SK-N-SH (cell line): ENCODE data around the gene TDG. TPM values are rescaled to one million over a fixed set of nuclear protein-coding genes. Genes with fewer than 3 reads are reported as not detected.

Source experiments
- CTCF ChIA-PET: fragments of 300-600, 350-600 bp; formaldehyde crosslinking; extraction: SDS; loops from one replicate; lab custom pipeline; 2021; lab: Yijun Ruan, JAX
- POLR2A ChIA-PET: fragments of 350-600 bp; sonication (Branson Sonifier 250); formaldehyde crosslinking; extraction: SDS; loops from one replicate; lab custom pipeline; 2020; ENCODE audit warnings: antibody characterized with exemption, inconsistent platforms; lab: Yijun Ruan, JAX
- DNase-seq: peaks from one replicate; pipeline ENCODE4 v3.0.0; 2012
- H2AFZ ChIP-seq: fragments of 200-600 bp; sonication (generic); 2 replicates; pipeline ENCODE4 v1.8.1; 2016; ENCODE audit warnings: antibody characterized with exemption, mild to moderate bottlenecking, low read depth
- H3F3A ChIP-seq: fragments of 200-600 bp; sonication (generic); replicated peaks from 2 replicates; pipeline ENCODE3; 2016; ENCODE audit warnings: antibody characterized with exemption, mild to moderate bottlenecking; ENCODE audit not compliant: insufficient read depth
- H3K27ac ChIP-seq, 2 experiments: fragments of 200-500 bp in 1 of 2; fragments of 200-600 bp in 1 of 2; sonication (Bioruptor generic) in 1 of 2; sonication (generic), shearing (Covaris generic) in 1 of 2; 2 replicates each; pipeline versions ENCODE4 v1.5.1 to v1.6.1; 2014 to 2016; ENCODE audit warnings: low read depth in 2 of 2, inconsistent platforms in 1 of 2, low read length in 1 of 2, mild to moderate bottlenecking in 1 of 2, mixed read lengths in 1 of 2
- H3K27me3 ChIP-seq: fragments of 200-600 bp; sonication (generic), shearing (Covaris generic); 2 replicates; pipeline ENCODE4 v1.6.1; 2016; ENCODE audit warnings: mixed run types; ENCODE audit not compliant: insufficient read depth
- H3K36me3 ChIP-seq, 2 experiments: fragments of 200-500 bp in 1 of 2; fragments of 200-600 bp in 1 of 2; sonication (Bioruptor generic) in 1 of 2; sonication (generic) in 1 of 2; replicated peaks in 1 of 2; 2 replicates each; pipeline versions ENCODE3 to v1.5.1; 2014 to 2016; ENCODE audit warnings: low read length in 1 of 2, mild to moderate bottlenecking in 1 of 2; ENCODE audit not compliant: insufficient read depth in 2 of 2, control insufficient read depth in 1 of 2
- H3K4me1 ChIP-seq, 2 experiments: fragments of 200-500 bp in 1 of 2; fragments of 200-600 bp in 1 of 2; sonication (Bioruptor generic) in 1 of 2; sonication (generic), shearing (Covaris generic) in 1 of 2; 2 replicates each; pipeline versions ENCODE4 v1.5.1 to v1.6.1; 2014 to 2016; ENCODE audit warnings: low read depth in 1 of 2, low read length in 1 of 2, mixed run types in 1 of 2; ENCODE audit not compliant: insufficient read depth in 2 of 2, control insufficient read depth in 1 of 2
- H3K4me2 ChIP-seq: fragments of 200-600 bp; sonication (generic), shearing (Covaris generic); 2 replicates; pipeline ENCODE4 v1.6.1; 2017; ENCODE audit warnings: mixed run types
- H3K4me3 ChIP-seq, 2 experiments: fragments of 200-500 bp in 1 of 2; fragments of 200-600 bp in 1 of 2; sonication (Bioruptor generic) in 1 of 2; sonication (generic), shearing (Covaris generic) in 1 of 2; 2 replicates each; pipeline versions ENCODE4 v1.5.1 to v1.8.1; 2014 to 2016; ENCODE audit warnings: low read depth in 2 of 2, inconsistent platforms in 1 of 2, low read length in 1 of 2, mild to moderate bottlenecking in 1 of 2, mixed read lengths in 1 of 2, moderate library complexity in 1 of 2
- H3K79me2 ChIP-seq: fragments of 200-600 bp; sonication (generic); 2 replicates; pipeline ENCODE4 v1.8.1; 2017; ENCODE audit warnings: mild to moderate bottlenecking; ENCODE audit not compliant: insufficient read depth
- H3K9ac ChIP-seq: fragments of 200-600 bp; sonication (generic); 2 replicates; pipeline ENCODE4 v1.6.1; 2017; ENCODE audit warnings: mixed run types
- H3K9me2 ChIP-seq: fragments of 200-600 bp; sonication (generic); 2 replicates; pipeline ENCODE4 v1.6.1; 2017; ENCODE audit warnings: mixed run types
- H3K9me3 ChIP-seq: fragments of 200-600 bp; sonication (generic); 2 replicates; pipeline ENCODE4 v1.6.1; 2017; ENCODE audit warnings: mixed run types, mild to moderate bottlenecking, moderate library complexity
- H4K20me1 ChIP-seq: fragments of 200-600 bp; sonication (generic); 2 replicates; pipeline ENCODE4 v1.6.1; 2017; ENCODE audit warnings: mild to moderate bottlenecking, mixed run types; ENCODE audit not compliant: insufficient read depth
- CHD2 ChIP-seq: fragments of 150-350 bp; IDR thresholded peaks from 2 replicates; pipeline ENCODE4 v1.6.1; 2018; ENCODE audit warnings: low read length; ENCODE audit not compliant: partially characterized antibody
- ELF1 ChIP-seq: IDR thresholded peaks from 2 replicates; pipeline ENCODE4 v1.4.0; 2012
- EP300 ChIP-seq, 2 experiments: IDR thresholded peaks; 2 replicates each; pipeline versions ENCODE4 v1.4.0 to v1.6.1; 2012; ENCODE audit warnings: borderline replicate concordance in 1 of 2, low read depth in 1 of 2, low read length in 1 of 2
- FOSL2 ChIP-seq: IDR thresholded peaks from 2 replicates; pipeline ENCODE4 v1.4.0; 2012; ENCODE audit warnings: low read depth, mild to moderate bottlenecking, moderate library complexity, borderline replicate concordance
- GABPA ChIP-seq: IDR thresholded peaks from 2 replicates; pipeline ENCODE4 v1.4.0; 2012; ENCODE audit warnings: low read depth, mild to moderate bottlenecking
- IRF3 ChIP-seq: fragments of 150-350 bp; IDR thresholded peaks from 2 replicates; pipeline ENCODE4 v1.6.1; 2016; ENCODE audit warnings: mild to moderate bottlenecking, low read depth, low read length
- JUND ChIP-seq: IDR thresholded peaks from 2 replicates; pipeline ENCODE4 v1.4.0; 2012
- MEF2A ChIP-seq: IDR thresholded peaks from 2 replicates; pipeline ENCODE4 v1.4.0; 2012; ENCODE audit warnings: low read depth, borderline replicate concordance
- MXI1 ChIP-seq: IDR thresholded peaks from 2 replicates; pipeline ENCODE4 v1.6.1; 2012; ENCODE audit warnings: mild to moderate bottlenecking, low read depth, low read length, improper control_type of control experiment
- NFIC ChIP-seq: IDR thresholded peaks from 2 replicates; pipeline ENCODE4 v1.4.0; 2012; ENCODE audit warnings: borderline replicate concordance
- PBX3 ChIP-seq: IDR thresholded peaks from 2 replicates; pipeline ENCODE4; 2012
- POLR2AphosphoS5 ChIP-seq: IDR thresholded peaks from 2 replicates; pipeline ENCODE4 v1.6.1; 2012; ENCODE audit warnings: low read depth, low read length
- RCOR1 ChIP-seq: fragments of 150-350 bp; IDR thresholded peaks from 2 replicates; pipeline ENCODE4 v1.6.1; 2017; ENCODE audit warnings: antibody characterized with exemption, low read length
- SIN3A ChIP-seq: IDR thresholded peaks from 2 replicates; pipeline ENCODE4 v1.6.1; 2012; ENCODE audit warnings: low read depth, mild to moderate bottlenecking, low read length, moderate library complexity, borderline replicate concordance
- TAF1 ChIP-seq: IDR thresholded peaks from 2 replicates; pipeline ENCODE4 v1.6.1; 2012; ENCODE audit warnings: low read depth, mild to moderate bottlenecking, low read length, moderate library complexity, borderline replicate concordance
- TCF12 ChIP-seq: IDR thresholded peaks from 2 replicates; pipeline ENCODE4 v1.4.0; 2012
- WGBS: methylation state at CpG from one replicate; pipeline ENCODE4 v1.1.6; 2017; ENCODE audit warnings: low lambda C conversion rate; 5-methylcytosine and 5-hydroxymethylcytosine counted together
- polyA plus RNA-seq, 3 experiments: library from polyadenylated mRNA; depleted of rRNA; stranded (reverse); fragments of >200 nt; gene quantifications; 2 replicates each; pipeline ENCODE4 v1.2.3, GENCODE V29; 2012
- TF ChIP-seq, protein P1 (sequence below): IDR thresholded peaks from 2 replicates; pipeline ENCODE4 v1.4.0; 2012; ENCODE audit warnings: low read depth, borderline replicate concordance
- TF ChIP-seq, protein P2 (sequence below): fragments of 200-600 bp; sonication (generic); IDR thresholded peaks from 2 replicates; pipeline ENCODE4 v1.6.1; 2017; ENCODE audit warnings: antibody characterized with exemption, mild to moderate bottlenecking, moderate library complexity
- TF ChIP-seq, protein P3 (sequence below): IDR thresholded peaks from 2 replicates; pipeline ENCODE4 v1.4.0; 2012; ENCODE audit warnings: low read depth, borderline replicate concordance

TDG gene
- polyA plus RNA-seq, 1 of the 3 experiments (the other 2 are of a cell fraction), result 11.3 TPM

- TF ChIP-seq FOSL2 (no peak), MEF2A (no peak), CHD2 (no peak)
- TF ChIP-seq, protein P1, sequence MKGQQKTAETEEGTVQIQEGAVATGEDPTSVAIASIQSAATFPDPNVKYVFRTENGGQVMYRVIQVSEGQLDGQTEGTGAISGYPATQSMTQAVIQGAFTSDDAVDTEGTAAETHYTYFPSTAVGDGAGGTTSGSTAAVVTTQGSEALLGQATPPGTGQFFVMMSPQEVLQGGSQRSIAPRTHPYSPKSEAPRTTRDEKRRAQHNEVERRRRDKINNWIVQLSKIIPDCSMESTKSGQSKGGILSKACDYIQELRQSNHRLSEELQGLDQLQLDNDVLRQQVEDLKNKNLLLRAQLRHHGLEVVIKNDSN, result no peak
Observed at GRCh38 chr12:103917873-103918272, 47.8 kb upstream of the TDG start (continued).

DNA sequence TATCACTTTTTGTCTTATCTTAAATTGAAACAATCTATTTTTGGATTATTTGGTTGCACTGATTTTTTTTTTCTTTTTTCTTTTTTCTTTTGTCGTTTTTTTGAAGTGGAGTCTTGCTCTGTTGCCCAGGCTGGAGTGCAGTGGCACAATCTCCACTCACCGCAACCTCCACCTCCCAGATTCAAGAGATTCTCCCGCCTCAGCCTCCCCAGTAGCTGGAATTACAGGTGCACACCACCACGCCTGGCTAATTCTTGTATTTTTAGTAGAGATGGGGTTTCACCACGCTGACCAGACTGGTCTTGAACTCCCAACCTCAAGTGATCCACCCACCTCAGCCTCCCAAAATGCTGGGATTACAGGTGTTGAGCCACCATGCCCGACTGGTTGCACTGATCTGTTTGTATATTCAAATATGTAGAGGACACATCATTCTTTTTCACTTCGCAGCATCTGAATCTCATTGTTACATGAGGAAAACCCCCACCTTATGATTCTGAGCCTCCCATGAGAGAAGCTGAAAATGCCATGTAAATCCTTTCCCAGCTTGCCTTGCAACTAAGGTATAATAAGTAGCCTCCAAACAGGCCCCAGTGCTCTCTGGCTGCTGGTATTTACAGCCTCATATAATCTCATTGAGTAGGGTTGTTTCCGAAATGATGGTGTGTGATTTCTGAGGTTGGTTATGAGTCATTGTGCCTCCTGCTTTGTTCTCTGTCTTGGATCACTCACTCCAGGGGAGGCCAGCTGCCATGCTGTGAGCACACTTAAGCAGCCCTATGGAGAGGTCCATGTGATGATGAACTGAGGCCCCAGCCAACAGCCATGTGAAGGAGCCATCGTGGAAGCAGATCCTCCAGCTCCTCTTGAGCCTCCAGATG is 40.7 kb upstream of the TDG start:
- Histone ChIP-seq H3K4me3 (no peak overlapping the region), H3K9me2 (no peaks in the 10 kb centered on the region), H3K4me1 (peaks cover 0 to 7% of the 10 kb centered on the region in 2 experiments; a peak in 2 of 4 replicates), H4K20me1 (no peaks in the 10 kb centered on the region), H3K27me3 (no peaks in the 10 kb centered on the region), H2AFZ (peak overlapping the region; percentile 32; the same call in 1 of the 2 replicates), H3K9ac (no peak overlapping the region), H3F3A (no peaks in the 10 kb centered on the region), H3K27ac (peak overlapping the region in 1 of 2 experiments; percentile 0; a peak in 1 of 4 replicates), H3K9me3 (no peaks in the 10 kb centered on the region), H3K4me2 (no peak overlapping the region), H3K79me2 (no peaks in the 10 kb centered on the region), H3K36me3 (no peaks in the 10 kb centered on the region)
- no peak for DNase-seq
- CTCF ChIA-PET, result interaction anchor here (0.8 to 1.0 kb wide), 2 partner anchors 22 to 35 kb away, joined by 3 read pairs; no protein-coding TSS in a partner anchor
- 74% methylated on average over 9 of the region's 9 CpGs for WGBS
- POLR2A ChIA-PET, result interaction anchor here (1.4 kb wide), 1 partner anchor 41 kb away, joined by 3 read pairs; the partner anchor contains the start of gene TDG
- peak; percentile 42; the same call in 1 of the 2 replicates for TF ChIP-seq JUND
- no peak for TF ChIP-seq IRF3
- no peak for TF ChIP-seq POLR2AphosphoS5
- TF ChIP-seq, protein P1, result no peak
- no peak for TF ChIP-seq SIN3A
- no peak for TF ChIP-seq ELF1
- TF ChIP-seq GABPA, result no peak
- no peak for TF ChIP-seq CHD2
- no peak for TF ChIP-seq TAF1
- TF ChIP-seq, protein P2, sequence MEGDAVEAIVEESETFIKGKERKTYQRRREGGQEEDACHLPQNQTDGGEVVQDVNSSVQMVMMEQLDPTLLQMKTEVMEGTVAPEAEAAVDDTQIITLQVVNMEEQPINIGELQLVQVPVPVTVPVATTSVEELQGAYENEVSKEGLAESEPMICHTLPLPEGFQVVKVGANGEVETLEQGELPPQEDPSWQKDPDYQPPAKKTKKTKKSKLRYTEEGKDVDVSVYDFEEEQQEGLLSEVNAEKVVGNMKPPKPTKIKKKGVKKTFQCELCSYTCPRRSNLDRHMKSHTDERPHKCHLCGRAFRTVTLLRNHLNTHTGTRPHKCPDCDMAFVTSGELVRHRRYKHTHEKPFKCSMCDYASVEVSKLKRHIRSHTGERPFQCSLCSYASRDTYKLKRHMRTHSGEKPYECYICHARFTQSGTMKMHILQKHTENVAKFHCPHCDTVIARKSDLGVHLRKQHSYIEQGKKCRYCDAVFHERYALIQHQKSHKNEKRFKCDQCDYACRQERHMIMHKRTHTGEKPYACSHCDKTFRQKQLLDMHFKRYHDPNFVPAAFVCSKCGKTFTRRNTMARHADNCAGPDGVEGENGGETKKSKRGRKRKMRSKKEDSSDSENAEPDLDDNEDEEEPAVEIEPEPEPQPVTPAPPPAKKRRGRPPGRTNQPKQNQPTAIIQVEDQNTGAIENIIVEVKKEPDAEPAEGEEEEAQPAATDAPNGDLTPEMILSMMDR, result no peak
- no peak for TF ChIP-seq RCOR1
- TF ChIP-seq PBX3, result peak; percentile 26; the same call in 1 of the 2 replicates
- TF ChIP-seq, protein P3, sequence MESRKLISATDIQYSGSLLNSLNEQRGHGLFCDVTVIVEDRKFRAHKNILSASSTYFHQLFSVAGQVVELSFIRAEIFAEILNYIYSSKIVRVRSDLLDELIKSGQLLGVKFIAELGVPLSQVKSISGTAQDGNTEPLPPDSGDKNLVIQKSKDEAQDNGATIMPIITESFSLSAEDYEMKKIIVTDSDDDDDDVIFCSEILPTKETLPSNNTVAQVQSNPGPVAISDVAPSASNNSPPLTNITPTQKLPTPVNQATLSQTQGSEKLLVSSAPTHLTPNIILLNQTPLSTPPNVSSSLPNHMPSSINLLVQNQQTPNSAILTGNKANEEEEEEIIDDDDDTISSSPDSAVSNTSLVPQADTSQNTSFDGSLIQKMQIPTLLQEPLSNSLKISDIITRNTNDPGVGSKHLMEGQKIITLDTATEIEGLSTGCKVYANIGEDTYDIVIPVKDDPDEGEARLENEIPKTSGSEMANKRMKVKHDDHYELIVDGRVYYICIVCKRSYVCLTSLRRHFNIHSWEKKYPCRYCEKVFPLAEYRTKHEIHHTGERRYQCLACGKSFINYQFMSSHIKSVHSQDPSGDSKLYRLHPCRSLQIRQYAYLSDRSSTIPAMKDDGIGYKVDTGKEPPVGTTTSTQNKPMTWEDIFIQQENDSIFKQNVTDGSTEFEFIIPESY, result no peak
- no peak for TF ChIP-seq MXI1
- peak; percentile 60; the same call in 1 of the 2 replicates for TF ChIP-seq FOSL2
- no peak for TF ChIP-seq NFIC
- TF ChIP-seq TCF12, result peak; percentile 56
- TF ChIP-seq EP300 (IDR thresholded peaks at IDR 0.05; ENCODE audit: borderline replicate concordance in 1 of 2, low read depth in 1 of 2, low read length in 1 of 2), result peak in 1 of 2 experiments; percentile 9; a peak in 1 of 4 replicates
